ENCODE measurements around the gene DNHD1.
A peak's percentile ranks its signal among the peaks of the same experiment; 100 is the strongest.

The DNHD1 gene

GRCh38 chr11:6468712-6469495 is 28.2 kb upstream of the DNHD1 start:
- no peak overlapping the region for H3K9ac ChIP-seq (ENCODE audit: low read length)
- H3K36me3 ChIP-seq (ENCODE audit: control insufficient read depth, low read depth, low read length), result no peaks in the 10 kb centered on the region
- H3K27ac ChIP-seq (ENCODE audit: low read length), result no peak overlapping the region
- H3K9me3 ChIP-seq (ENCODE audit: control insufficient read depth, low read depth, low read length), result no peaks in the 10 kb centered on the region
- peaks cover 11% of the 10 kb centered on the region for H3K4me1 ChIP-seq (ENCODE audit: control insufficient read depth, low read depth, low read length)
- no peak overlapping the region for H3K4me3 ChIP-seq (ENCODE audit: low read length)
- no peaks in the 10 kb centered on the region for H3K27me3 ChIP-seq (ENCODE audit: control insufficient read depth, insufficient read depth, low read length)

- Histone ChIP-seq H3K9ac (ENCODE audit: low read length) (no peak overlapping the region), H3K4me1 (ENCODE audit: control insufficient read depth, low read depth, low read length) (peaks cover 16% of the 10 kb centered on the region), H3K9me3 (ENCODE audit: control insufficient read depth, low read depth, low read length) (no peaks in the 10 kb centered on the region), H3K27me3 (ENCODE audit: control insufficient read depth, insufficient read depth, low read length) (no peaks in the 10 kb centered on the region), H3K4me3 (ENCODE audit: low read length) (no peak overlapping the region), H3K27ac (ENCODE audit: low read length) (no peak overlapping the region), H3K36me3 (ENCODE audit: control insufficient read depth, low read depth, low read length) (no peaks in the 10 kb centered on the region)
Measured at GRCh38 chr11:6469599-6469998, 27.5 kb upstream of the DNHD1 start.

GRCh38 chr11:6472934-6473333 is 24.1 kb upstream of the DNHD1 start:
- peaks cover 14% of the 10 kb centered on the region for H3K36me3 ChIP-seq (ENCODE audit: control insufficient read depth, low read depth, low read length)
- peaks cover 24% of the 10 kb centered on the region for H3K4me1 ChIP-seq (ENCODE audit: control insufficient read depth, low read depth, low read length)
- no peak overlapping the region for H3K27ac ChIP-seq (ENCODE audit: low read length)
- peak overlapping the region; percentile 84 for H3K4me3 ChIP-seq (ENCODE audit: low read length)
- no peak overlapping the region for H3K9ac ChIP-seq (ENCODE audit: low read length)
- no peaks in the 10 kb centered on the region for H3K9me3 ChIP-seq (ENCODE audit: control insufficient read depth, low read depth, low read length)
- H3K27me3 ChIP-seq (ENCODE audit: control insufficient read depth, insufficient read depth, low read length), result no peaks in the 10 kb centered on the region

GRCh38 chr11:6473451-6474412 is 23.3 kb upstream of the DNHD1 start, which contains the start of gene TRIM3:
Gene TRIM3 (minus strand): TSS chr11:6473941. CDS start chr11:6465695, 8,246 bp downstream.
- peaks cover 21% of the 10 kb centered on the region for H3K36me3 ChIP-seq (ENCODE audit: control insufficient read depth, low read depth, low read length)
- H3K27ac ChIP-seq (ENCODE audit: low read length), result peak within 1 kb of the TSS; percentile 81
- peak within 1 kb of the TSS; percentile 56 for H3K9ac ChIP-seq (ENCODE audit: low read length)
- peaks cover 21% of the 10 kb centered on the region for H3K4me1 ChIP-seq (ENCODE audit: control insufficient read depth, low read depth, low read length)
- H3K9me3 ChIP-seq (ENCODE audit: control insufficient read depth, low read depth, low read length), result no peaks in the 10 kb centered on the region
- H3K27me3 ChIP-seq (ENCODE audit: control insufficient read depth, insufficient read depth, low read length), result no peaks in the 10 kb centered on the region
- H3K4me3 ChIP-seq (ENCODE audit: low read length), result peak within 1 kb of the TSS; percentile 84

- H3K4me1 ChIP-seq (ENCODE audit: control insufficient read depth, low read depth, low read length), result peaks cover 19% of the 10 kb centered on the region
- peak overlapping the region; percentile 56 for H3K9ac ChIP-seq (ENCODE audit: low read length)
- H3K27ac ChIP-seq (ENCODE audit: low read length), result peak overlapping the region; percentile 81
- no peaks in the 10 kb centered on the region for H3K27me3 ChIP-seq (ENCODE audit: control insufficient read depth, insufficient read depth, low read length)
- no peaks in the 10 kb centered on the region for H3K9me3 ChIP-seq (ENCODE audit: control insufficient read depth, low read depth, low read length)
- peaks cover 26% of the 10 kb centered on the region for H3K36me3 ChIP-seq (ENCODE audit: control insufficient read depth, low read depth, low read length)
- peak overlapping the region; percentile 71 for H3K4me3 ChIP-seq (ENCODE audit: low read length)
Measured at GRCh38 chr11:6474413-6474792, 22.7 kb upstream of the DNHD1 start.

DNA sequence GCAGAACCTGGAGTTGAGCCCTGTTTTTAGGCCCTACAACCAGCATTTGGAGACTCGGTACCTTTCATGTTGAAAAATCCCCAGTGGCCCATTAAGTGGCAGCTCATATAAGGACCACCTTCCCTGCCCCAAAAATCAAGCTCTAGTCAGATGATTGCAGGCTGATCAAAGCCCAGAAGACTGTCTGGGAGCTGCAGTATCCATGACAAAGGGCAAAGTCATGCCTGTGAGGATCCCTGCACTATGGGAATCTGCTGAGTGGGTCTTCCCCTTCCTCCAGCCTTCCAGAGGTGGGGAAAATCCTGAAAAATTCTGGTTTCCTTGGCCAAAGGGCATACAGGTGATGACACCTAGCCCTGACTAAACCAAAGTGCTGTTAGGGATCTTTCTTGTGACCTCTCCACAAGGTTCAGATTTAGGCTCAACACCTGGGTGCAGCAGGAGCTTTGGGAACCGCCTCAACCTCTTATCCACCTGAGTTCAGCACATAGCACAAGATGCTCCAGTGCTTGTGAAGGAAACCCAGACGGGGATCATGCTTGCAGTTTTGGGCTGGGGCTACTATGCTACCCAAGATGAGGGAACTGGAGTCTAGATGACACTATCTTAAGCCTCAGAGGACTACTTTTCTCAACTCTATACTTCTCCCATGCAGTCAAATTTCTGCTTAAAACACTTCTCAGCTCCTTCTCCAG is 22.1 kb upstream of the DNHD1 start:
- Histone ChIP-seq H3K4me1 (ENCODE audit: control insufficient read depth, low read depth, low read length) (peaks cover 19% of the 10 kb centered on the region), H3K9ac (ENCODE audit: low read length) (peak overlapping the region; percentile 56), H3K4me3 (ENCODE audit: low read length) (peak overlapping the region; percentile 71), H3K9me3 (ENCODE audit: control insufficient read depth, low read depth, low read length) (no peaks in the 10 kb centered on the region), H3K27ac (ENCODE audit: low read length) (peak overlapping the region; percentile 35), H3K27me3 (ENCODE audit: control insufficient read depth, insufficient read depth, low read length) (no peaks in the 10 kb centered on the region), H3K36me3 (ENCODE audit: control insufficient read depth, low read depth, low read length) (peaks cover 26% of the 10 kb centered on the region)

- Histone ChIP-seq H3K36me3 (ENCODE audit: control insufficient read depth, low read depth, low read length) (peaks cover 26% of the 10 kb centered on the region), H3K4me3 (ENCODE audit: low read length) (no peak overlapping the region), H3K9ac (ENCODE audit: low read length) (no peak overlapping the region), H3K27ac (ENCODE audit: low read length) (no peak overlapping the region), H3K9me3 (ENCODE audit: control insufficient read depth, low read depth, low read length) (no peaks in the 10 kb centered on the region), H3K27me3 (ENCODE audit: control insufficient read depth, insufficient read depth, low read length) (no peaks in the 10 kb centered on the region), H3K4me1 (ENCODE audit: control insufficient read depth, low read depth, low read length) (peaks cover 23% of the 10 kb centered on the region)
Measured at GRCh38 chr11:6475936-6476335, 21.1 kb upstream of the DNHD1 start.

GRCh38 chr11:6476571-6476970 is 20.5 kb upstream of the DNHD1 start:
- Histone ChIP-seq H3K27ac (ENCODE audit: low read length) (no peak overlapping the region), H3K36me3 (ENCODE audit: control insufficient read depth, low read depth, low read length) (peaks cover 26% of the 10 kb centered on the region), H3K27me3 (ENCODE audit: control insufficient read depth, insufficient read depth, low read length) (no peaks in the 10 kb centered on the region), H3K4me1 (ENCODE audit: control insufficient read depth, low read depth, low read length) (peaks cover 23% of the 10 kb centered on the region), H3K9me3 (ENCODE audit: control insufficient read depth, low read depth, low read length) (no peaks in the 10 kb centered on the region), H3K4me3 (ENCODE audit: low read length) (no peak overlapping the region), H3K9ac (ENCODE audit: low read length) (no peak overlapping the region)

- peak overlapping the region; percentile 94 for H3K4me3 ChIP-seq (ENCODE audit: low read length)
- H3K27ac ChIP-seq (ENCODE audit: low read length), result peak overlapping the region; percentile 58
- peaks cover 54% of the 10 kb centered on the region for H3K36me3 ChIP-seq (ENCODE audit: control insufficient read depth, low read depth, low read length)
Measured at GRCh38 chr11:6480299-6480914, 16.7 kb upstream of the DNHD1 start.

DNA sequence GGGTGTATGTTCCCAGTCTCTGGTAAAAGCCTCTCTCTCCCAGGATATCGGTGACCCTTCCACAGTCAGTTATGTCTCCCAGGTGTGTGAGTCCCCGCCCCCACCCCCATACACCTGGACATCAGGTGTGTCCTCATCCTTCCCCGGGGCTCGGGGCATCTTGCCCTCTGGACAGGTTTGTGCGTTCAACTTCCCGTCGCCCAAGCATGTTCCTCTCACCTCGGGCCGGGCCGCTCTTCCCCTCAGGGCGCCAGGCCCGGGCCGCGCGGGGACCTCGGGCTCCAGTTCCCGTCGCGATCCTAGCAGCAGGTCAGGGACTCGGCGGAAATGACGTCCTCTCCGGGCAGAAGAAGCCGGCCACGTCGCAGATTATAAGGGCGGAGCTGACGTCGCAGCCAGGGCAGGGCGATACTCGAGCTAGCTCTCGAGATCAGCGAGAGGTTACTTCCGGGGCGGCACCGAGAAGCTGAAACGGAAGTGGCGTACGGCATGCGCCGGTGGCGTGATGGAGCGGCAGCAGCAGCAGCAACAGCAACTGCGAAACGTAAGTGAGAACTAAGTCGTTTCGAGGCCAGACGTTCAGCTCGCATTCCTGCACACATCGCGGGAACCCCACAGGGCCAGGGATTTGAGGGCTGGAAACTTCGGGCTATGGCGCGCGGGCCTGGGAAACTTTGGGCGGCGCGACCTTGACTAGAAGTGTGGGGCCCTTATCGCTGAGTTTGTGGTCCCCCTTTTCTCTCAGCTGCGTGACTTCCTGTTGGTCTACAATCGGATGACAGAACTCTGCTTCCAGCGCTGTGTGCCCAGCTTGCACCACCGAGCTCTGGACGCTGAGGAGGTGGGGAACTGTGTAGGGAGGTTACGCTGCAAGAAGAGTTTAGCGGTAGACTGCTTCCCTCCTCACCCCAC is 15.8 kb upstream of the DNHD1 start, which contains the start of the genes ARFIP2 and TIMM10B:
Gene ARFIP2, minus strand, starts transcription at position 320 of the 912 bp plus-strand sequence. CDS start 910 bp downstream, outside the sequence.
Gene TIMM10B, plus strand, starts transcription at position 490 of the 912 bp plus-strand sequence. Its CDS starts 16 bp downstream, at position 506.
- H3K27me3 ChIP-seq (ENCODE audit: control insufficient read depth, insufficient read depth, low read length), result no peaks in the 10 kb centered on the region
- H3K4me3 ChIP-seq (ENCODE audit: low read length), result peak within 1 kb of the TSS; percentile 94
- H3K9ac ChIP-seq (ENCODE audit: low read length), result peak within 1 kb of the TSS; percentile 95
- no peaks in the 10 kb centered on the region for H3K9me3 ChIP-seq (ENCODE audit: control insufficient read depth, low read depth, low read length)
- H3K36me3 ChIP-seq (ENCODE audit: control insufficient read depth, low read depth, low read length), result peaks cover 62% of the 10 kb centered on the region
- H3K4me1 ChIP-seq (ENCODE audit: control insufficient read depth, low read depth, low read length), result peaks cover 4% of the 10 kb centered on the region
- peak within 1 kb of the TSS; percentile 66 for H3K27ac ChIP-seq (ENCODE audit: low read length)

More at GRCh38 chr11:6480299-6480914, 16.7 kb upstream of the DNHD1 start:
- Histone ChIP-seq H3K9ac (ENCODE audit: low read length) (peak overlapping the region; percentile 95), H3K4me1 (ENCODE audit: control insufficient read depth, low read depth, low read length) (peaks cover 4% of the 10 kb centered on the region), H3K9me3 (ENCODE audit: control insufficient read depth, low read depth, low read length) (no peaks in the 10 kb centered on the region), H3K27me3 (ENCODE audit: control insufficient read depth, insufficient read depth, low read length) (no peaks in the 10 kb centered on the region)

Data from iPS-18a (cell line).